HG03469 (cell line): ENCODE results near the gene ZC3H8.

Experiments used
- ATAC-seq: cut with Tn5 transposase; IDR thresholded peaks from one replicate; pipeline ENCODE4 v1.9.1; 2021; ENCODE audit warnings: mild to moderate bottlenecking, moderate library complexity, moderate number of reproducible peaks; ENCODE audit not compliant: unreplicated experiment

ZC3H8 gene

DNA sequence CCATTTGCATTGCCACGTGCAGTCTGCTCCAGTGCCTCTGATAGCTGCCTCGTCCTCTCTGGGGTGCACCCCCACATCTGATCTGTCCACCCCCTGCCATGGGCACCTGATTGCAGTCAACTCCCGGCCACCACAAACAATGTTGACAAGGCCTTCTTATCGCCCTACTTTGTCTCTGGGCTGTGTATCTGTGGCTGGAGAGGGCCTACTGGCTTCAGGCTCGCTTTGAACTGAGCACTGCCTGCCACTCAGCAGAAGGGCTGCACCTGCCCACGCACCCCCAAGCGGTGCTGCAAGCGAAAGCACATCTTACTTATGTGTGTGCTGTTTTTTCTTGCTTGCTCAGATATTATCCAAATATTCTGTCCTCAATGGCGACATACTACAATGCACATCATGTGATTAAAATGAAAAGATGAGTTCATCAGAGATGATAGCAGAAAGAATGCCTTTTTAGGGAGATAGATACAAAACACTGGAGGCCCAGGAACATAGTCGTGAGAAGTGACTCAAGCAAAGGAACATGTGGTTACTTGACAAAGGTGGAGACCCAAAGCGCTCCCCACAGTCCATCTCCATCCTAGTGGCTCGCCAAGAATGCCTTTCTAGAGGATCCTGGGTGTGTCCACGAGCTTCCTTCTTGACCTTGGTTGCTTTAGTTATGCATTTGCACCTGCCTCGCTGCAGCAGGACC lies 87.9 kb downstream of the ZC3H8 start:
- no peak for ATAC-seq

DNA sequence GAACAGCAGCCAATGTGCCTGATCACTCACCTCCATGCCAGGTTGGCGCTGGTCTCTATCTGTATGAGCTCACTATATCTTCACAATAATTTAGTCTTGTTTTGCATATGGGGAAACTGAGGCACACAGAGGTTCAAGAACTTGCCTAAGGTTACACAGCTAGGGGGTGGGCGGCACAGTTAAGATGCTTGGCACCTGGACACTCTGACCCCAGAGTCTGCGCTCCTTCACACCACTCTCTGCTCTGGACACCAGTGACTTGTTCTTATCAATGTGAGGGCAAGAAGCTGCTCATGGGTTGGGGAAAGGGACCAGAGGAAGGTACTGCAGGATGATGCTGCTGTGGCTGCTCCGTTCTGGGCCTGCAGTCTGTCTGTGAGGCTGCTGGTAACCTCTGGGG lies 89.5 kb downstream of the ZC3H8 start:
- ATAC-seq: no peak

DNA sequence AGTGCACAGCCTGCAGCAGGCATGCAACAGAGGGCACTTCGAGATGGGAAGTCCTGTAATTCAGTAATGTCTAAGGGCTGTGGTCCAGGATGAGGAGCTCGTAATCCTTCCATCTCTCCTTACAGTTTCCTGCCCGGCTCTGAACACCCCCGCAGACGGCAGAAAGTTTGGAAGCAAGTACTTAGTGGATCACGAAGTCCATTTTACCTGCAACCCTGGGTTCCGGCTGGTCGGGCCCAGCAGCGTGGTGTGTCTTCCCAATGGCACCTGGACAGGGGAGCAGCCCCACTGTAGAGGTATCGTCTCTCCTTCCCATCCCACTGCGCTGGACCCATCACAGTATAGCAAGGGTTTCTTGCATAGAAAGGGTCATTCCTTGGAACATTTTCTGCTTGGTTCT lies 90.0 kb downstream of the ZC3H8 start:
- no peak for ATAC-seq

DNA sequence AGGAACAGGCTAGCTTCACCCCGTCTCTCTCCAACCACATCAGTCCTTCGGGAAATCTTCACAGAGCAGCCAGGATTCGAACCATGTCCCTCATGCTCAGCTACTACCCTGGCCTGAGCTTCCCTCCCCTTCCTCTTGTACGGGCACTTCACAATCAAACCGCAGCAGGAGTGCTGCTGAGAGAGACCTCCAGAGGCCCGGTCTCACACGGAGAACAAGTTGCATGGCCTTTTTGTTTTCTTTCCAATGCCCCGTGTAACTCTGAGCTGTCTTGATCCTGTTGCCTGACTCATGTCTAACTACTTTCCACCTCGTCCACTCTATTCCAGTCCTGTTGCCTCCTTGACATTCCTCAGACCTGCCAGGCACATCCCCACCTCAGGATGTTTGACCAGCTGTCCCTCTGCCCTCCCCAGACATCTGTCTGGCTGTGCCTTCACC lies 91.3 kb downstream of the ZC3H8 start:
- no peak for ATAC-seq

DNA sequence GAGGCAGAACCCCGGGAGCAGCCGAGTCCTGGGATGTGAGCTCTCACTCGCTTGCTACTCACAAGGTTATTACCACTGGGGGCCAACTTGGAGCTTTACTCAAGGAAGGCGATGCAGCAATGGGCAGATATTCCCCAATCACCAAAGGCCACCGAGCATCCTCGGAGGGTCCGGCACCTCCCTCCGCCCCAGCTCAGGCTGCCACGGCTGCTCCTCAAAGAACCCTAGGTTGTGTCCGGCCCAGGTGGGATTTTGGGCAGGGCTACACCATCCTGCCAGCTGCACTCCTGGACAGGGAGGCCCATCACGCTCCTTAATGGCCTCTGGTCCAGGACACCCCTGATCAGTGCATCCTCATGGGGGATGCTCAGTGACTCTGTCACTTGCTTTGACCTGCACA lies 91.9 kb downstream of the ZC3H8 start:
- no peak for ATAC-seq

DNA sequence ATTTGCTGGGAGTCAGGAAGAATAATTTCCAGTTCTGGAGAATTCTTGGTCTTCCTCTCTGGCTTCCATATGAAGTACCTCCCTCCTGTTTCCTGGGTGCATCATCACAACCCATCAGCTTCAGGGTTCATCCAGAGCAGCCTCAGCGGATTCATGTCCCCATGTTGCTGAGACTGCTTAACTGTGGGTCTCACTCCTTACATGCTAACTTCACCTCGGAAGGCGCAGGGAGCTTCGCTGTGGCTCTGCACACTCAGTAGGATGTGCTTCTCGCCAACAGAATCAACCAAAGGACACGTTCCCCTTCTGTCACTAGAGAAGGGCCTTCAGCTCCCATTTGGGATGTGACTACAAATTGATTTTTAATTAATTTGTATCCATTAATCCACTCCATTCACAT lies 92.5 kb downstream of the ZC3H8 start:
- ATAC-seq: no peak
